NCI-H1417 treated with DMSO at 0.1 percent for 48 hours (cell line): ENCODE data around the gene CDR2.
"Not testable (repeated sequence)": the region's sequence is repeated elsewhere in the genome, so short reads cannot be mapped to it uniquely, and the experiment has no call there.

ENCODE experiments used
- DNase-seq: peaks from one replicate; lab custom pipeline; 2025; lab: John Stamatoyannopoulos, UW

The CDR2 gene

DNA sequence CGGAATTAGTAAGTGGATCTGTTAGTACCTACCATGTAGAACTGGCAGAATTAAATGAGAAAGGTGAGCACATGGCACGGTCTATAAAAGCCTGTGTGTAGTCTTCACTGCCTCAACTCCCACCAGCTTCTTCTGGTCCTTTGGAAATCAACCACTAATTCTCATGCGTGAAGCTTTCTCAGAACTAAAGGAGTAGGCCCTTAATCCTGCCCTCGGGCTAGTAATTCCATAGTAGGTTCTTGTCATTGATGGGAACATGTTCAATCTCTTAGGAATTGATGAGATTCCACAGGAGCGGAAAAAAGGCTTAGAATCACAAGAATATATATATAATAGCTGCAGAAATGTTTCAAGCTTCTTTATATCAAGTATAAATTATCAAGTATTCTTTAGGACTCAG lies 21.7 kb downstream of the CDR2 start:
- DNase-seq, result no peak

DNA sequence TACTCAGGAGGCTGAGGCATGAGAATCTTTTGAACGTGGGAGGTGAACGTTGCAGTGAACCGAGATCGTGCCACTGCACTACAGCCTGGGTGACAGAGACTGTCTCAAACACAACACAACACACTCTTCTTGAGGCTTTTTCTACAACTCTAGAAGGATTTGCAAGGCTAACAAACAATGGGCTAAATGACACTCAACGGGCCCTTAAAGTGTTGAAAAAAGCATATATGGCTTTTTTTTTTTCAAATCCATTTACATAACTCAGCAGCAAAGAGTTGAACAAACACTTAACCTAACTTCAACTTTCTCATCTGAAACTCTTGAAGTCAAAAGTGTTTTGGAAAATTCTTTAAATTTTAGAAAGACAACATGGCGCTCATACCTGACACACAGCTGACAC lies 22.3 kb downstream of the CDR2 start:
- no peak for DNase-seq

- not testable (repeated sequence) for DNase-seq
Measured at GRCh38 chr16:22351017-22351416, 23.4 kb downstream of the CDR2 start.

DNA sequence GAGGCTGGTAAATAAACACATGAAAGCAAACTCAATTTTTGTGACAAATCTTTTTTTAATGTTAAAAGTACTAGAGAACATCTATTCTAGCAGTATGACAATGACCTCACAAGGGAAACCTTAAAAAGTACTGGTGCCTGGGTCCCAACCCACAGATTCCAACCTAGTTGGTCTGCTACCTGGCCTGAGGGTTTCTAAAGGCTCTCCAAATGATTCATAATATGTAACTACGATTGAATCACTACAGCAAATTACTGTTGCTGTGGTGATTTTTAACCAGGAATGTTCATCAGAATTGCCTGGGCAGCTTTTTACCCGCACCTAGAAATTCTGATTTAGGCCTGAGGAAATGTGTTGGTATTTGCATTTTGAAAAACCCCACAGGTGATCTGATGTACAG lies 26.1 kb downstream of the CDR2 start:
- DNase-seq, result no peak

GRCh38 chr16:22347100-22347820 lies 27.2 kb downstream of the CDR2 start:
- DNase-seq, result no peak

DNA sequence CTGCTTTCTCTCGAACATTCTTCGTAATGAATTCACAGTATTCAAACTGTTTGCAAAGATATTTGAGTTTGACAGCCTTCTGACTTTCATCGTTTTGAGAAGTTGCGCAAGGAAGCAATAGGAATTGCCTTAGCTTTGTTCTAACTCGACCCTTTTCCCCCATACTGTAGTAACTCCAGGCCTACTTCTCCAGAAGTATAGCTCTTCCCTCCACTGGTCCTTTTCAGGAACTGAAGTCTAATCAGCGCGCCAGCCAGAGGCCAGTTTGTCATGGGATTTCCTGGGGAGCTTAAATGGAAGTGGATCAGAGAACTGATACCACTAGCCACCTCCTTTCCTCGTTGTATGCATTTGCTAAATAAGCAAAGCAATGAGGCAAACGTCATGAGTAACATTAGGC lies 27.9 kb downstream of the CDR2 start:
- DNase-seq, result no peak

DNA sequence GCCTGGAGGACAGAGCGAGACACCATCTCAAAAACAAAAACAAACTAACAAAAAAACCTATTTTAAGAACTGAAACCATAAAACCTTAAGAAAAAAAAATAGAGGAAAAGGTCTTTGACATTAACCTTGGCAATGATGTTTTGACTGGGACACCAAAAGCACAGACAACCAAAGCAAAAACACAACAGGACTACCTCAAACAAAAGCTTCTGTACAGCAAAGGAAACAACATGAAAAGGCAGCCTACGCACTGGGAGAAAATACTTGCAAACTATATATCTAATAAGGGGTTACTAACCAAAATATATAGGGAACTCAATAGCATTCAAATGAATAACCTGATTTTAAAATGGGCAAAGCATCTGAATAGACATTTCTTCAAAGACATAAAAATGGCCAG lies 32.3 kb downstream of the CDR2 start:
- no peak for DNase-seq

GRCh38 chr16:22340945-22341344 lies 33.5 kb downstream of the CDR2 start:
- no peak for DNase-seq

- DNase-seq, result no peak
Measured at GRCh38 chr16:22337849-22338635, 36.4 kb downstream of the CDR2 start.

DNA sequence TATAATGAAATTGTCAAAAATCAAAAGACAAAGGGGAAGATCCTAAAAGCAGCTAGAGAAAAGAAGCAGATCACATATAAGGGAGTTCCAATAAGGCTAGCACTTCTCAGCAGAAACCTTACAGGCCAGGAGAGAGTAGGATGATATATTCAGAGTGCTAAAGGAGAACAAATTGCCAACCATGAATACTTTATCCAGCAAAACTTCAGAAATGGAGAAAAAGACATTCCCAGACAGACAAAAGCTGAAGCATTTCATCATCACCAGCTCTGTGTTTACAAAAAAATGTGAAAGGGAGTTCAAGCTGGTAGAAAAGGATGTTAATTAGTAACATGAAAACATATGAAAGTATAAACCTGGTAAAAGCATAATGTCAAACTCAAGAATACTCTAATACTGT lies 37.4 kb downstream of the CDR2 start:
- DNase-seq, result no peak

GRCh38 chr16:22336581-22336980 lies 37.8 kb downstream of the CDR2 start:
- DNase-seq, result no peak

DNA sequence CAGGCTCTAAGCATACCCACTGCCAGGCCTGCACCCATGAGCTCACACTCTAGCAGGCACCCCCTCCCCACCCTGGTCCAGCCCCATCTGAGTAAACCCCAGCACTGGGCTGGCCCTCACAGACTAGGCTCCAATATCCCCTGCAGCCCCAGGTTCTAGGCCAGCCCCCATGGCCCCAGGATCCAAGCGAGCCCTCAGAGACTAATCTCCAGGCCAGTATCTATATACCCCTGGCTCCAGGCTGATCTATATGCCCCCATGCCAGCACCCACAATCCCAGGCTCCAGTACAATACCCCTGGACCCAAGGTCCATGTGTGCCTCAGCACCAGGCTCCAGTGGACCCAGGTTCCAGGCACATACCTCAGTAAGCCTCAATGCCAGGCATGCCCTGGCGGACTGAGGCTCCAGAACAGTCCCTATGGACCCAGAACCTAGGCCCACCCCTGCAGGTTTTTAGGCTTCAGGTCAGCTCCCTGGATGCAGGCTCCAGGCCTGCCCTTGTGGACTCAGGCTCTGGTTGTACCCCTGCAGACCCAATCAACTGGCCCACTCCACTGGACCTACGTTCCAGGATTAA lies 38.7 kb downstream of the CDR2 start:
- DNase-seq, result no peak

DNA sequence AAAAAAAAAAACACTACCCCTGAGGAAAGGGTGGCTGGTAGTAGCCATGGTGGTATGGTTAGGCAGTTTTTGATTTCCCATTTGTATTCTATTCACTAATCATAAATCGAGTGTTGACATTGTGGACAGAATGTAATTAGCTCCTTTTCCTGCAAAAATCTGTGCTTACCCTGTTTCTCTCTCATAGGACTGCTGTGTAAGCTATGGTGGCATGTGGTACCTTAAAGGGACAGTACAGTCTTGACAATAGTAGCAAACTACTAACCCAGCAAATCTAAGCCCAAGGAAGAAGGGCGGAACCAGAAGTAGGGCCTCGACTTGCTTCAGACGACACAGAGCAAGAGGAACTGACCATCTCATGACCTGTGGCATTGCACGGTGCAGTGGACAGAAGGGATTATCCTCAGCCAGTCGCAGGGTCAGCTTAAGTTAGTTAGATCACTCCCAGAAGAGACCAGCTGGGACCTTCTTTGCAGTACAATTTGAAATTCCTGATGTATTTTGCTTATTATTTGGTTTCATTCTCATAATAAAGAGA lies 40.9 kb downstream of the CDR2 start:
- DNase-seq, result no peak

DNA sequence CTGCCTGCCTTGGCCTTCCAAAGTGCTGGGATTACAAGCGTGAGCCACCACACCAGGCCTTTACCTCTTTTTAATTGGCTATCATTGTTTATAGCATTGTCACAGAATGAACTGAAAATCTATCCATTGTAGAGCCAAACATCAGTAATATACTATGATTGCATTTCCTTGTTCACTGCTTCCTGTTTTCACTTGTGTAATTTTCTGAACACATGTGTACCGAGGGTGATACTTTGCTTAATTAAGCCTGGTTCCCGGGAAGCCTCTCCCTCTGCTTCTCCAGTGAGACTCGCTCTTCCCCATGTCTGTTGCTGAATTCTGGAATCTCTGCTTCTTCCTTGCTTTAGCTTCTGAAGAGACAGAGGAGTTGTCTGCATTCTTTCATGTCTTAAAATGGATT lies 44.1 kb downstream of the CDR2 start:
- DNase-seq, result no peak

DNA sequence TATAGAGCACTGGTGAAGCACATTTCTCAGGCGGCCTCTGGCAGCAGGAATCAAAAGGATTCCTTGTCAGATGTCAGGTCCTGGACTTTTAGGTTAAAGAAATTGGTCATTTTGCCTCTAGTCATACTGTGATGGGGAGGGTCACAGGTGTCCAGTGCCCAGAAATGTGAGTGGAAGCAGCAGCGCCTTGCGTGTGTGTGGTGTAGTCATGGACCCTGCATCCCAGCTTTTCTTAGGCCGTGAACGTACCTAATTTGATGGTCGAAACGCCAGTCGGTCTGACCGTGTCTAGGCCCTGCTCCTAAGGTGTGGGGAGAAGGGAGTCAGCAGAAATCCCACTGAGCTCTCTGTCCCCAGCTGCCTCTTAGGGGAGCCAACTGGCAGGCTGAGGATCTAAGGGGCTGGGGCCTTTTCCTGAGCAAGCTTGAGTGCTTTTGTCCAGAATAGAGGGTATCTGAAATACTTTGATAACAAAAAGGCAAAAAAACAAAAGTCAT lies 45.2 kb downstream of the CDR2 start:
- DNase-seq, result no peak

GRCh38 chr16:22328081-22328725 lies 46.2 kb downstream of the CDR2 start:
- DNase-seq, result no peak

DNA sequence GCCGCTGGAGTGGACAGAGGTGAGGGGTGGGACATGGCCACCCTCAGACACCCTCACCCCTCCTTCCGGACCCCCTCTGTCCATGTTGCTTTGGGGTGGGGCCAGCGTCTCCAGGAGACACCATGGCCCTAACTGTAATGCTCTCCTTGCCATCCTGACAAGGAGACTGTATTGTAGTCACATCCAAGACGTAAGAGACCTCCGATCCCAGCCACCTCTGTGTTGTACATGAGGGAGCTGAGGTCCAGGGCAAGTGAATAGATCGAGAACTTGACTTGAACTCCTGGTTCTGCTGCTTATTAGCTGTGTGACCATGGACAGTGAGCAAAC lies 47.0 kb downstream of the CDR2 start:
- DNase-seq, result no peak

DNA sequence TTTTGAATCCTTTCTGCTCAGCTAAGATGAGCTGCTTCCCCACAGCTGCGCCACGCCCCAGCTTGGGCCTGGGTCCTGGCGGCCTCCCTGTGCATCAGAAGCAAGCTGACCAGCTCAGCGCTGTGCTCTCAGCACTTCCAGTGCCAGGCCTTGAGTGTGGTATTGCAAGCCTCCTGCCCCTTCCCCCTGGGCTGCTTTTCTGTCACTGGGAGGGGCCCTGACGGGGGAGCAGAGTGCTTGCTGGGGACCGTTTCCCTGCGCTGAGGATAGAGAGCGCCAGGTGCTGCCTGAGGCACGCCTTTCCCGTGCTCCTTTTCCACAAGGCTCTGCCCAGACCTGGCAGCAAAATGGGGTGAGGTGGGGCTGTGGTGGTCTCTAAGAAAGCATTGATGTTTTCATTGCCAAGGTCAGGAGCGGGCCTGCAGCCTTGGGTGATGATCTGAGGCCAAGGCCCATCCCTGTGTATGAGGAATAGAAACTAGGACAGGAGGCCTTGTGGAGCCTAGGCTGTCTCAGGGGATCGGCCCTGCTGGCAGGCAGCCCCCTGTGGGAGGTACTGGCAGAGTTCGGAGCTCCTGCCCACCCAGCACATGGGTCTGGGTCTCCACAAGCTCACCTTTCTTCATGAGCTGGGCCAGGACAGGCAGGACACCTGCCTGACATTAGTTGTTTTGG lies 47.5 kb downstream of the CDR2 start:
- DNase-seq, result no peak

DNA sequence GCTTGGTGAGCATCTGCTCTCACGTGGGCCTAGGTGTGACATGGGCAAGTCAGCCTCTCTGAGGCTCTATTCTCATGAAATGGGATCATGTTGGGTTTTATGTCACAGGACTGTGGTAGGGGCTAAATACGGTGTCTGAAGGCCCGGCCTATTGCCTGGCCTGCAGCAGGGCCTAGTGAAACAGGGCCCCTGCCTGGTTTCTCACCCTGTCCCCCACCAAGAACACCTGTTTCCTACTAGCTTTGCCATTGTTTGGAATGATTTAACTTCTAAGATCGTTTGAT lies 48.1 kb downstream of the CDR2 start:
- no peak for DNase-seq

DNA sequence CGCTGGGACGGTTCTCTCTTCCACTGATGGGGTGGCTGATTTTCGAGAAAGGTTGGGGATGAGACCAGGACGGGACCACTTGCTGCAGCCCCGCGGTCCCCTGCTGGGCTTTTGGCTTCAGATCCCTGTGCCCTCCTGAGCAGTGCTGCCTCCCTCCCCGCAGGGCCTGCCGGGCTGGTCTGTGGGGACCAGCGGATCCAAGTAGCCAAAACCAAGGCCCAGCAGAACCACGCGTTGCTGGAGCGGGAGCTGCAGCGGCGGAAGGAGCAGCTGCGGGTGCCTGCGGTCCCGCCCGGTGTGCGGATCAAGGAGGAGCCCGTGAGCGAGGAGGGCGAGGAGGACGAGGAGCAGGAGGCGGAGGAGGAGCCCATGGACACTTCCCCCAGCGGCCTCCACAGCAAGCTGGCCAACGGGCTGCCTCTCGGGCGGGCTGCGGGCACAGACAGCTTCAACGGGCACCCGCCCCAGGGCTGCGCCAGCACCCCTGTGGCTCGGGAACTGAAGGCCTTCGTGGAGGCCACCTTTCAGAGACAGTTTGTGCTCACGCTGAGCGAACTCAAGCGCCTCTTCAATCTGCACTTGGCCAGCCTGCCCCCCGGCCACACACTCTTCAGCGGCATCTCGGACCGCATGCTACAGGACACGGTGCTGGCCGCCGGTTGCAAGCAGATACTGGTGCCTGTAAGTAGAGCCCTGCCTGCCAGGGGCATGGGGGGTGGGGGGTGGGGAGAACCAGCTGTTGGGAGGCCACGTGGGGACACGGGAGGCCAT lies 48.6 kb downstream of the CDR2 start:
- DNase-seq, result no peak
